K562 (cell line): Measurements from ENCODE around the gene SOX18. TPM values are rescaled to one million over a fixed set of nuclear protein-coding genes. Genes with fewer than 3 reads are reported as not detected.

ENCODE experiments used
- ATAC-seq: fragments of 200-7000 bp; cut with Tn5 transposase; 3 replicates; pipeline ENCODE4 v1.9.1; 2020; ENCODE audit warnings: moderate library complexity
- BruUV-seq: library from RNA; stranded (reverse); fragments of 400-500 nt; replicated peaks from 2 replicates; lab custom pipeline; 2021; lab: Mats Ljungman, UMichigan
- CTCF ChIA-PET: fragments of 300-600 bp; formaldehyde crosslinking; extraction: SDS; loops from one replicate; lab custom pipeline; 2021; ENCODE audit warnings: low intra/inter-chr PET ratio; lab: Yijun Ruan, JAX
- POLR2A ChIA-PET: fragments of 300-600, 350-650 bp; sonication (Branson Sonifier 250); formaldehyde crosslinking; extraction: SDS; loops from one replicate; lab custom pipeline; 2021; ENCODE audit warnings: antibody characterized with exemption, inconsistent platforms; lab: Yijun Ruan, JAX
- DNase-seq, 4 experiments: peaks; one replicate each; pipeline versions ENCODE4 v3.0.0 to v3.0.0-alpha.2; 2011 to 2018; ENCODE audit warnings: low spot score in 3 of 4, mixed read lengths in 3 of 4; ENCODE audit errors: extremely low read depth in 1 of 4
- FAIRE-seq: peaks from 2 replicates; lab custom pipeline; 2011; peaks lifted over from hg19 to GRCh38; lab: Jason Lieb, UNC
- H2AFZ ChIP-seq: 2 replicates; pipeline ENCODE4 v1.6.0; 2011; ENCODE audit warnings: low read depth, low read length, control low read depth, inconsistent platforms
- H3K27ac ChIP-seq: fragments of 200-600 bp; 3 replicates; pipeline ENCODE4 v1.8.0; 2011; ENCODE audit warnings: low read depth, mild to moderate bottlenecking, control low read depth, inconsistent platforms, low read length, moderate library complexity, mixed read lengths; ENCODE audit errors: extremely low read depth
- H3K27me3 ChIP-seq, 2 experiments: fragments of 300-600 bp in 1 of 2; 2 replicates in 1 of 2; 3 replicates in 1 of 2; pipeline versions ENCODE4 v1.6.0 to v1.8.0; 2011; ENCODE audit warnings: inconsistent platforms in 2 of 2, low read length in 2 of 2, mild to moderate bottlenecking in 1 of 2, mixed read lengths in 1 of 2, moderate library complexity in 1 of 2; ENCODE audit not compliant: control insufficient read depth in 2 of 2, insufficient read depth in 2 of 2
- H3K36me3 ChIP-seq: fragments of 300-600 bp; 3 replicates; pipeline ENCODE4 v1.8.0; 2011; ENCODE audit warnings: mild to moderate bottlenecking, low read length, inconsistent platforms; ENCODE audit not compliant: control insufficient read depth, insufficient read depth
- H3K4me1 ChIP-seq, 2 experiments: fragments of 200-600 bp in 1 of 2; replicated peaks in 1 of 2; 2 replicates in 1 of 2; 3 replicates in 1 of 2; pipeline versions ENCODE4 v1.5.1 to v1.8.0; 2011; ENCODE audit warnings: inconsistent platforms in 2 of 2, low read length in 2 of 2, mild to moderate bottlenecking in 1 of 2, mixed read lengths in 1 of 2, moderate library complexity in 1 of 2; ENCODE audit not compliant: control insufficient read depth in 2 of 2, insufficient read depth in 2 of 2
- H3K4me2 ChIP-seq: 2 replicates; pipeline ENCODE4 v1.6.1; 2011; ENCODE audit warnings: low read length, control low read depth, inconsistent platforms, mixed read lengths; ENCODE audit not compliant: insufficient read depth
- H3K4me3 ChIP-seq: fragments of 200-600 bp; sonication (generic), shearing (Covaris generic); 2 replicates; pipeline ENCODE4 v1.5.1; 2016; ENCODE audit warnings: control low read depth, inconsistent platforms
- H3K79me2 ChIP-seq: fragments of 200-600 bp; 3 replicates; pipeline ENCODE4 v1.8.0; 2011; ENCODE audit warnings: low read length, inconsistent platforms; ENCODE audit not compliant: control insufficient read depth, insufficient read depth
- H3K9ac ChIP-seq, 2 experiments: 2 replicates each; pipeline versions ENCODE4 v1.6.0 to v1.6.1; 2011; ENCODE audit warnings: low read depth in 2 of 2, low read length in 2 of 2, control low read depth in 1 of 2, inconsistent platforms in 1 of 2, mild to moderate bottlenecking in 1 of 2, mixed read lengths in 1 of 2; ENCODE audit not compliant: insufficient read depth in 1 of 2
- H3K9me1 ChIP-seq: one replicate; pipeline ENCODE4 v1.6.0; 2011; ENCODE audit warnings: inconsistent platforms, mild to moderate bottlenecking, low read length, moderate library complexity; ENCODE audit not compliant: control insufficient read depth, insufficient read depth
- H3K9me3 ChIP-seq: replicated peaks from 2 replicates; pipeline ENCODE4 v1.5.1; 2011; ENCODE audit warnings: low read depth, low read length, inconsistent platforms; ENCODE audit not compliant: control insufficient read depth, insufficient read depth
- H4K20me1 ChIP-seq: replicated peaks from 2 replicates; pipeline ENCODE4 v1.6.1; 2011; ENCODE audit warnings: low read length, inconsistent platforms, mixed read lengths; ENCODE audit not compliant: control insufficient read depth, insufficient read depth
- CREB1 ChIP-seq, 2 experiments: sonication (generic) in 1 of 2; formaldehyde crosslinking in 1 of 2; IDR thresholded peaks; 2 replicates each; pipeline versions ENCODE4 v1.6.1 to v1.8.0; 2012 to 2022; ENCODE audit warnings: inconsistent platforms in 1 of 2, mild to moderate bottlenecking in 1 of 2, missing genetic modification reagents in 1 of 2, moderate library complexity in 1 of 2
- DACH1 ChIP-seq: fragments of 450-650 bp; IDR thresholded peaks from 2 replicates; pipeline ENCODE4 v1.6.1; 2018; ENCODE audit not compliant: partially characterized antibody
- JUN ChIP-seq, 2 experiments: sonication (generic) in 1 of 2; formaldehyde crosslinking in 1 of 2; IDR thresholded peaks; 2 replicates each; pipeline versions ENCODE4 v1.6.1 to v1.8.0; 2012 to 2022; ENCODE audit warnings: borderline replicate concordance in 2 of 2, mild to moderate bottlenecking in 2 of 2, improper control_type of control experiment in 1 of 2, low read depth in 1 of 2, low read length in 1 of 2, missing genetic modification reagents in 1 of 2
- L3MBTL2 ChIP-seq: fragments of 450-650 bp; IDR thresholded peaks from 2 replicates; pipeline ENCODE4 v1.6.1; 2016; ENCODE audit warnings: mild to moderate bottlenecking, moderate library complexity
- NFIC ChIP-seq: fragments of 450-650 bp; IDR thresholded peaks from 2 replicates; pipeline ENCODE4 v1.6.1; 2017; ENCODE audit warnings: mild to moderate bottlenecking, inconsistent platforms
- NR1H2 ChIP-seq: sonication (generic); formaldehyde crosslinking; IDR thresholded peaks from 2 replicates; pipeline ENCODE4 v1.4.0; 2020; ENCODE audit warnings: mild to moderate bottlenecking, missing genetic modification reagents
- RNF2 ChIP-seq: sonication (generic); IDR thresholded peaks from 2 replicates; pipeline ENCODE4 v1.6.1; 2016
- SREBF1 ChIP-seq: fragments of 150-350 bp; IDR thresholded peaks from 2 replicates; pipeline ENCODE4 v1.6.1; 2014; ENCODE audit warnings: antibody characterized with exemption, low read depth, low read length, borderline replicate concordance
- TEAD2 ChIP-seq: fragments of 450-650 bp; IDR thresholded peaks from 2 replicates; pipeline ENCODE4 v1.6.1; 2016; ENCODE audit warnings: missing genetic modification characterization, control low read depth, missing compliant biosample characterization
- ZNF23 ChIP-seq: fragments of 250-450 bp; sonication (Bioruptor Pico); IDR thresholded peaks from 2 replicates; pipeline ENCODE4 v1.4.0; 2020; ENCODE audit warnings: mild to moderate bottlenecking
- ZNF408 ChIP-seq: fragments of 250-450 bp; sonication (Bioruptor Pico); IDR thresholded peaks from 2 replicates; pipeline ENCODE4 v1.4.0; 2020; ENCODE audit warnings: low read depth, mild to moderate bottlenecking, moderate library complexity
- WGBS: fragments of 100-300 bp; shearing (Covaris generic); methylation state at CpG from one replicate; pipeline ENCODE4 v1.1.6; 2016; ENCODE audit warnings: low coverage, mixed read lengths; ENCODE audit not compliant: insufficient coverage; ENCODE audit errors: missing lambda C conversion rate; 5-methylcytosine and 5-hydroxymethylcytosine counted together
- in situ Hi-C: fragments of 300-500 bp; cut with MboI; formaldehyde crosslinking; loops from 4 replicates; pipeline ENCODE4 v1.15.0; 2018; ENCODE audit warnings: inconsistent platforms, mixed read lengths
- intact Hi-C: fragments of 100-400 bp; cut with micrococcal nuclease; formaldehyde crosslinking; loops from 2 replicates; pipeline ENCODE4 v1.14.2; 2022
- microRNA-seq: library from miRNA; unstranded; fragments of <30 nt; microRNA quantifications from one replicate; pipeline ENCODE4, GENCODE V29; 2018; ENCODE audit warnings: borderline microRNAs expressed
- polyA plus RNA-seq, 8 experiments: library from polyadenylated mRNA; depleted of rRNA in 4 of 8; stranded (reverse) in 5 of 8; unstranded in 3 of 8; fragments of >200 nt; fragmentation: Nextera tagmentation in 2 of 8; fragmentation: Illumina TruSeq in 1 of 8; extraction: Ambion mirVana in 2 of 8; extraction: Trizol in 1 of 8; gene quantifications; 2 replicates each; pipeline versions ENCODE4 v1.2.1 to v1.2.3, GENCODE V29; 2011 to 2014; ENCODE audit warnings: inconsistent platforms in 1 of 8, missing spikeins in 1 of 8
- small RNA-seq: library from RNA; depleted of rRNA; stranded (forward); fragments of <200 nt; gene quantifications from one replicate; pipeline ENCODE3, GENCODE V24; 2014
- total RNA-seq, 7 experiments: library from RNA; depleted of rRNA in 6 of 7; stranded (reverse); fragments of >200 nt in 6 of 7; fragmentation: Illumina TruSeq in 2 of 7; extraction: Trizol in 2 of 7; gene quantifications; 2 replicates each; pipeline versions ENCODE4 v1.2.1 to v1.2.3, GENCODE V29; 2011 to 2021; ENCODE audit warnings: low replicate concordance in 1 of 7
- TF ChIP-seq, protein P1 (sequence below): sonication (generic); formaldehyde crosslinking; IDR thresholded peaks from 2 replicates; pipeline ENCODE4 v1.8.1; 2023; ENCODE audit warnings: mild to moderate bottlenecking, missing genetic modification reagents

Gene SOX18
- total and polyA plus RNA-seq, 9 of the 15 experiments (the other 6 are each of a cell fraction or from before 2014, with no cell fraction given): 0.15 to 19.8 (median 0.33) TPM

GRCh38 chr20:64000906-64001305, 48.5 kb downstream of the SOX18 start:
- CTCF ChIA-PET: no interaction called here
- no peaks in the 10 kb centered on the region for H3K9me3 ChIP-seq
- peak in 1 of 4 experiments; percentile 6 for DNase-seq
- H3K27ac ChIP-seq: no peak overlapping the region
- no peak for FAIRE-seq
- H3K27me3 ChIP-seq: no peaks in the 10 kb centered on the region
- no peak overlapping the region for H2AFZ ChIP-seq
- in situ Hi-C loops (no loop called here), intact Hi-C loops (no loop called here)
- H4K20me1 ChIP-seq: no peaks in the 10 kb centered on the region
- no peaks in the 10 kb centered on the region for H3K79me2 ChIP-seq
- ATAC-seq: no peak
- 82% methylated on average over 12 of the region's 12 CpGs for WGBS
- TF ChIP-seq CREB1 (IDR thresholded peaks at IDR 0.05) (no peak), CREB1 (CRISPR knock-in tag; IDR thresholded peaks at IDR 0.05) (no peak), SREBF1 (no peak), ZNF408 (CRISPR knock-in tag) (no peak), ZNF23 (CRISPR knock-in tag) (no peak), NFIC (no peak), NR1H2 (CRISPR knock-in tag) (no peak), DACH1 (no peak), TEAD2 (no peak), RNF2 (no peak), L3MBTL2 (no peak), JUN (IDR thresholded peaks at IDR 0.05; ENCODE audit: borderline replicate concordance, low read depth, low read length) (no peak), JUN (CRISPR knock-in tag; IDR thresholded peaks at IDR 0.05; ENCODE audit: borderline replicate concordance) (no peak)
- TF ChIP-seq, protein P1, sequence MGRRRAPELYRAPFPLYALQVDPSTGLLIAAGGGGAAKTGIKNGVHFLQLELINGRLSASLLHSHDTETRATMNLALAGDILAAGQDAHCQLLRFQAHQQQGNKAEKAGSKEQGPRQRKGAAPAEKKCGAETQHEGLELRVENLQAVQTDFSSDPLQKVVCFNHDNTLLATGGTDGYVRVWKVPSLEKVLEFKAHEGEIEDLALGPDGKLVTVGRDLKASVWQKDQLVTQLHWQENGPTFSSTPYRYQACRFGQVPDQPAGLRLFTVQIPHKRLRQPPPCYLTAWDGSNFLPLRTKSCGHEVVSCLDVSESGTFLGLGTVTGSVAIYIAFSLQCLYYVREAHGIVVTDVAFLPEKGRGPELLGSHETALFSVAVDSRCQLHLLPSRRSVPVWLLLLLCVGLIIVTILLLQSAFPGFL (CRISPR knock-in tag): no peak
- no peaks in the 10 kb centered on the region for H3K9me1 ChIP-seq
- H3K36me3 ChIP-seq: peaks cover 74% of the 10 kb centered on the region
- H3K4me2 ChIP-seq: no peak overlapping the region
- no peaks in the 10 kb centered on the region for H3K4me1 ChIP-seq
- POLR2A ChIA-PET: interaction anchor here (0.7 to 1.4 kb wide), 2 partner anchors 18 to 53 kb away, joined by 3 read pairs; no protein-coding TSS in a partner anchor
- no TSS peak for BruUV-seq
- H3K4me3 ChIP-seq: no peak overlapping the region
- H3K9ac ChIP-seq: no peak overlapping the region

Small RNA genes within 50 kb of the gene (microRNA-seq; reads per million reads assigned to microRNA genes)
- not detected for gene MIR6813

Small RNA genes within 50 kb of the gene (small RNA-seq; reads per million reads assigned to genes)
- gene AL355803.1 (not detected), gene MIR6813 (not detected)

Other genes starting within 250 kb of the SOX18 start
Only the 7 nearest of the 16 such genes appear.
- gene PRPF6, start 68.5 kb downstream of the SOX18 start, total RNA-seq (2014; rRNA removed): 59.9 and 65.9 TPM in 2 replicates
- 37.1 and 45.0 TPM in 2 replicates for gene PRPF6, start 68.5 kb downstream of the SOX18 start, total RNA-seq (2014; rRNA removed; fragmentation: Illumina TruSeq; extraction: Trizol)
- 69.1 and 70.2 TPM in 2 replicates for gene PRPF6, start 68.5 kb downstream of the SOX18 start, total RNA-seq (2015; rRNA removed; fragmentation: Illumina TruSeq; extraction: Trizol)
- gene PRPF6, start 68.5 kb downstream of the SOX18 start, total RNA-seq (2021): 79.5 and 83.2 TPM in 2 replicates
- 31.9 and 38.8 TPM in 2 replicates for gene PRPF6, start 68.5 kb downstream of the SOX18 start, polyA plus RNA-seq (2011; rRNA removed)
- 65.2 and 68.2 TPM in 2 replicates for gene PRPF6, start 68.5 kb downstream of the SOX18 start, polyA plus RNA-seq (2014; fragmentation: Illumina TruSeq; extraction: Trizol)
- 1 to 10 TPM; 4.2 to 4.3 TPM for gene PRPF6, start 68.5 kb downstream of the SOX18 start, polyA plus RNA-seq (2014; fragmentation: Nextera tagmentation; extraction: Ambion mirVana)
- gene PRPF6, start 68.5 kb downstream of the SOX18 start, polyA plus RNA-seq (2014; rRNA removed): 53.9 and 60.5 TPM in 2 replicates
- gene C20orf204, start 13.5 kb downstream of the SOX18 start, total RNA-seq (2014; rRNA removed): 0.59 and 0.73 TPM in 2 replicates
- 0.10 and 0.22 TPM in 2 replicates for gene C20orf204, start 13.5 kb downstream of the SOX18 start, total RNA-seq (2014; rRNA removed; fragmentation: Illumina TruSeq; extraction: Trizol)
- gene C20orf204, start 13.5 kb downstream of the SOX18 start, total RNA-seq (2015; rRNA removed; fragmentation: Illumina TruSeq; extraction: Trizol): 0.36 and 0.45 TPM in 2 replicates
- gene C20orf204, start 13.5 kb downstream of the SOX18 start, total RNA-seq (2021): 0.67 and 1.1 TPM in 2 replicates
- 0.11 and 0.22 TPM in 2 replicates for gene C20orf204, start 13.5 kb downstream of the SOX18 start, polyA plus RNA-seq (2011; rRNA removed)
- gene C20orf204, start 13.5 kb downstream of the SOX18 start, polyA plus RNA-seq (2014; fragmentation: Illumina TruSeq; extraction: Trizol): 0.11 and 0.16 TPM in 2 replicates
- gene C20orf204, start 13.5 kb downstream of the SOX18 start, polyA plus RNA-seq (2014; fragmentation: Nextera tagmentation; extraction: Ambion mirVana): not detected
- gene C20orf204, start 13.5 kb downstream of the SOX18 start, polyA plus RNA-seq (2014; rRNA removed): 0.94 and 1.6 TPM in 2 replicates
- gene TCEA2, start 13.6 kb upstream of the SOX18 start, total RNA-seq (2014; rRNA removed): 5.4 and 7.8 TPM in 2 replicates
- 3.0 and 3.6 TPM in 2 replicates for gene TCEA2, start 13.6 kb upstream of the SOX18 start, total RNA-seq (2014; rRNA removed; fragmentation: Illumina TruSeq; extraction: Trizol)
- 6.4 and 6.9 TPM in 2 replicates for gene TCEA2, start 13.6 kb upstream of the SOX18 start, total RNA-seq (2015; rRNA removed; fragmentation: Illumina TruSeq; extraction: Trizol)
- 18.7 and 28.7 TPM in 2 replicates for gene TCEA2, start 13.6 kb upstream of the SOX18 start, total RNA-seq (2021)
- 8.6 and 14.0 TPM in 2 replicates for gene TCEA2, start 13.6 kb upstream of the SOX18 start, polyA plus RNA-seq (2011; rRNA removed)
- gene TCEA2, start 13.6 kb upstream of the SOX18 start, polyA plus RNA-seq (2014; fragmentation: Illumina TruSeq; extraction: Trizol): 5.0 and 8.5 TPM in 2 replicates
- 1 to 10 TPM; 1.4 to 1.9 TPM for gene TCEA2, start 13.6 kb upstream of the SOX18 start, polyA plus RNA-seq (2014; fragmentation: Nextera tagmentation; extraction: Ambion mirVana)
- gene TCEA2, start 13.6 kb upstream of the SOX18 start, polyA plus RNA-seq (2014; rRNA removed): 8.0 and 10.0 TPM in 2 replicates
- 23.7 and 26.9 TPM in 2 replicates for gene RGS19, start 29.9 kb upstream of the SOX18 start, total RNA-seq (2014; rRNA removed)
- 3.2 and 3.3 TPM in 2 replicates for gene RGS19, start 29.9 kb upstream of the SOX18 start, total RNA-seq (2014; rRNA removed; fragmentation: Illumina TruSeq; extraction: Trizol)
- 14.3 and 14.6 TPM in 2 replicates for gene RGS19, start 29.9 kb upstream of the SOX18 start, total RNA-seq (2015; rRNA removed; fragmentation: Illumina TruSeq; extraction: Trizol)
- gene RGS19, start 29.9 kb upstream of the SOX18 start, total RNA-seq (2021): 20.7 and 21.0 TPM in 2 replicates
- gene RGS19, start 29.9 kb upstream of the SOX18 start, polyA plus RNA-seq (2011; rRNA removed): 14.7 and 23.9 TPM in 2 replicates
- gene RGS19, start 29.9 kb upstream of the SOX18 start, polyA plus RNA-seq (2014; fragmentation: Illumina TruSeq; extraction: Trizol): 5.2 and 11.0 TPM in 2 replicates
- under 1 TPM; 0.41 to 0.98 TPM for gene RGS19, start 29.9 kb upstream of the SOX18 start, polyA plus RNA-seq (2014; fragmentation: Nextera tagmentation; extraction: Ambion mirVana)
- gene RGS19, start 29.9 kb upstream of the SOX18 start, polyA plus RNA-seq (2014; rRNA removed): 21.9 and 23.4 TPM in 2 replicates
- 0.09 and 0.37 TPM in 2 replicates for gene OPRL1, start 30.4 kb upstream of the SOX18 start, total RNA-seq (2014; rRNA removed)
- 0.07 TPM in 1 of 2 replicates, not detected in the other for gene OPRL1, start 30.4 kb upstream of the SOX18 start, total RNA-seq (2014; rRNA removed; fragmentation: Illumina TruSeq; extraction: Trizol)
- 0.14 and 0.15 TPM in 2 replicates for gene OPRL1, start 30.4 kb upstream of the SOX18 start, total RNA-seq (2015; rRNA removed; fragmentation: Illumina TruSeq; extraction: Trizol)
- gene OPRL1, start 30.4 kb upstream of the SOX18 start, total RNA-seq (2021): 0.22 and 0.33 TPM in 2 replicates
- 0.17 and 0.64 TPM in 2 replicates for gene OPRL1, start 30.4 kb upstream of the SOX18 start, polyA plus RNA-seq (2011; rRNA removed)
- gene OPRL1, start 30.4 kb upstream of the SOX18 start, polyA plus RNA-seq (2014; fragmentation: Illumina TruSeq; extraction: Trizol): 0.06 and 0.11 TPM in 2 replicates
- not detected for gene OPRL1, start 30.4 kb upstream of the SOX18 start, polyA plus RNA-seq (2014; fragmentation: Nextera tagmentation; extraction: Ambion mirVana)
- 0.04 and 0.11 TPM in 2 replicates for gene OPRL1, start 30.4 kb upstream of the SOX18 start, polyA plus RNA-seq (2014; rRNA removed)
- gene LKAAEAR1, start 34.8 kb upstream of the SOX18 start, total RNA-seq (2014; rRNA removed): not detected in 2 replicates
- not detected in 2 replicates for gene LKAAEAR1, start 34.8 kb upstream of the SOX18 start, total RNA-seq (2014; rRNA removed; fragmentation: Illumina TruSeq; extraction: Trizol)
- not detected in 2 replicates for gene LKAAEAR1, start 34.8 kb upstream of the SOX18 start, total RNA-seq (2015; rRNA removed; fragmentation: Illumina TruSeq; extraction: Trizol)
- not detected in 2 replicates for gene LKAAEAR1, start 34.8 kb upstream of the SOX18 start, total RNA-seq (2021)
- gene LKAAEAR1, start 34.8 kb upstream of the SOX18 start, polyA plus RNA-seq (2011; rRNA removed): not detected in 2 replicates
- gene LKAAEAR1, start 34.8 kb upstream of the SOX18 start, polyA plus RNA-seq (2014; fragmentation: Illumina TruSeq; extraction: Trizol): not detected in 2 replicates
- gene LKAAEAR1, start 34.8 kb upstream of the SOX18 start, polyA plus RNA-seq (2014; fragmentation: Nextera tagmentation; extraction: Ambion mirVana): not detected
- gene LKAAEAR1, start 34.8 kb upstream of the SOX18 start, polyA plus RNA-seq (2014; rRNA removed): not detected in 2 replicates
- gene NPBWR2, start 57.9 kb upstream of the SOX18 start, total RNA-seq (2014; rRNA removed): not detected in 2 replicates
- gene NPBWR2, start 57.9 kb upstream of the SOX18 start, total RNA-seq (2014; rRNA removed; fragmentation: Illumina TruSeq; extraction: Trizol): not detected in 2 replicates
- gene NPBWR2, start 57.9 kb upstream of the SOX18 start, total RNA-seq (2015; rRNA removed; fragmentation: Illumina TruSeq; extraction: Trizol): not detected in 2 replicates
- not detected in 2 replicates for gene NPBWR2, start 57.9 kb upstream of the SOX18 start, total RNA-seq (2021)
- gene NPBWR2, start 57.9 kb upstream of the SOX18 start, polyA plus RNA-seq (2011; rRNA removed): not detected in 2 replicates
- not detected in 2 replicates for gene NPBWR2, start 57.9 kb upstream of the SOX18 start, polyA plus RNA-seq (2014; fragmentation: Illumina TruSeq; extraction: Trizol)
- not detected for gene NPBWR2, start 57.9 kb upstream of the SOX18 start, polyA plus RNA-seq (2014; fragmentation: Nextera tagmentation; extraction: Ambion mirVana)
- not detected in 2 replicates for gene NPBWR2, start 57.9 kb upstream of the SOX18 start, polyA plus RNA-seq (2014; rRNA removed)